Effector memory CD4-positive, alpha-beta T cell (primary cell): Measurements from ENCODE around the gene BMS1.

Experiments used
- DNase-seq, 3 donors: peaks; one replicate each; pipeline ENCODE4 v3.0.0-alpha.2; 2020
- H3K27ac ChIP-seq: 2 replicates; pipeline ENCODE4 v1.7.0; 2013; ENCODE audit warnings: mild to moderate bottlenecking, low read length, moderate library complexity; ENCODE audit not compliant: insufficient read depth, poor library complexity, severe bottlenecking
- H3K27me3 ChIP-seq: replicated peaks from 2 replicates; pipeline ENCODE4 v1.7.0; 2013; ENCODE audit warnings: mild to moderate bottlenecking, low read length; ENCODE audit not compliant: insufficient read depth, control insufficient read depth, poor library complexity, severe bottlenecking
- H3K36me3 ChIP-seq: 2 replicates; pipeline ENCODE4 v1.7.0; 2013; ENCODE audit warnings: mild to moderate bottlenecking, low read length, moderate library complexity; ENCODE audit not compliant: control insufficient read depth, insufficient read depth
- H3K4me1 ChIP-seq: 2 replicates; pipeline ENCODE4 v1.7.0; 2013; ENCODE audit warnings: low read length, mild to moderate bottlenecking; ENCODE audit not compliant: control insufficient read depth, insufficient read depth, poor library complexity, severe bottlenecking
- H3K4me3 ChIP-seq: 2 replicates; pipeline ENCODE4 v1.7.0; 2013; ENCODE audit warnings: low read length, low read depth, mild to moderate bottlenecking; ENCODE audit not compliant: insufficient read depth, poor library complexity, severe bottlenecking
- H3K9me3 ChIP-seq: 2 replicates; pipeline ENCODE4 v1.7.0; 2013; ENCODE audit warnings: mild to moderate bottlenecking, low read length, moderate library complexity; ENCODE audit not compliant: control insufficient read depth

BMS1 gene

GRCh38 chr10:42754155-42755027 is 28.2 kb upstream of the BMS1 start:
- Histone ChIP-seq H3K36me3 (no peaks in the 10 kb centered on the region), H3K27me3 (peaks cover 39% of the 10 kb centered on the region), H3K27ac (no peak overlapping the region), H3K4me3 (peak overlapping the region; percentile 61), H3K4me1 (peaks cover 22% of the 10 kb centered on the region), H3K9me3 (no peaks in the 10 kb centered on the region)
- no peak for DNase-seq

- DNase-seq: no peak
- H3K9me3 ChIP-seq: no peaks in the 10 kb centered on the region
- H3K27ac ChIP-seq: no peak overlapping the region
- peak overlapping the region; percentile 61 for H3K4me3 ChIP-seq
- H3K27me3 ChIP-seq: peaks cover 39% of the 10 kb centered on the region
- peaks cover 22% of the 10 kb centered on the region for H3K4me1 ChIP-seq
- no peaks in the 10 kb centered on the region for H3K36me3 ChIP-seq
Observed at GRCh38 chr10:42755028-42755451, 27.6 kb upstream of the BMS1 start.

- no peaks in the 10 kb centered on the region for H3K36me3 ChIP-seq
- H3K4me3 ChIP-seq: no peak overlapping the region
- H3K27me3 ChIP-seq: peaks cover 39% of the 10 kb centered on the region
- H3K9me3 ChIP-seq: no peaks in the 10 kb centered on the region
- H3K4me1 ChIP-seq: peaks cover 22% of the 10 kb centered on the region
- DNase-seq: no peak
- H3K27ac ChIP-seq: no peak overlapping the region
Observed at GRCh38 chr10:42755556-42756093, 27.0 kb upstream of the BMS1 start.

- H3K27ac ChIP-seq: no peak overlapping the region
- no peaks in the 10 kb centered on the region for H3K36me3 ChIP-seq
- no peak for DNase-seq
- no peaks in the 10 kb centered on the region for H3K4me1 ChIP-seq
- no peaks in the 10 kb centered on the region for H3K27me3 ChIP-seq
- H3K9me3 ChIP-seq: no peaks in the 10 kb centered on the region
- no peak overlapping the region for H3K4me3 ChIP-seq
Observed at GRCh38 chr10:42767906-42768305, 14.7 kb upstream of the BMS1 start.

- DNase-seq: no peak
- Histone ChIP-seq H3K27ac (no peak overlapping the region), H3K4me3 (no peak overlapping the region), H3K27me3 (no peaks in the 10 kb centered on the region), H3K36me3 (no peaks in the 10 kb centered on the region), H3K9me3 (no peaks in the 10 kb centered on the region), H3K4me1 (no peaks in the 10 kb centered on the region)
Observed at GRCh38 chr10:42768581-42769152, 13.9 kb upstream of the BMS1 start.

GRCh38 chr10:42769173-42769572 is 13.4 kb upstream of the BMS1 start:
- Histone ChIP-seq H3K27ac (no peak overlapping the region), H3K4me1 (no peaks in the 10 kb centered on the region), H3K36me3 (no peaks in the 10 kb centered on the region), H3K4me3 (no peak overlapping the region), H3K27me3 (no peaks in the 10 kb centered on the region), H3K9me3 (no peaks in the 10 kb centered on the region)
- no peak for DNase-seq

- Histone ChIP-seq H3K4me3 (no peak overlapping the region), H3K27me3 (no peaks in the 10 kb centered on the region), H3K4me1 (no peaks in the 10 kb centered on the region), H3K36me3 (no peaks in the 10 kb centered on the region), H3K9me3 (no peaks in the 10 kb centered on the region), H3K27ac (no peak overlapping the region)
- DNase-seq: no peak
Observed at GRCh38 chr10:42769673-42770072, 12.9 kb upstream of the BMS1 start.

GRCh38 chr10:42776681-42777080 is 5.9 kb upstream of the BMS1 start:
- DNase-seq: no peak
- Histone ChIP-seq H3K9me3 (no peaks in the 10 kb centered on the region), H3K27ac (no peak overlapping the region), H3K27me3 (no peaks in the 10 kb centered on the region), H3K4me1 (peaks cover 3% of the 10 kb centered on the region), H3K4me3 (no peak overlapping the region), H3K36me3 (no peaks in the 10 kb centered on the region)

- H3K9me3 ChIP-seq: no peaks in the 10 kb centered on the region
- no peak overlapping the region for H3K27ac ChIP-seq
- peaks cover 8% of the 10 kb centered on the region for H3K36me3 ChIP-seq
- no peaks in the 10 kb centered on the region for H3K27me3 ChIP-seq
- H3K4me1 ChIP-seq: peaks cover 4% of the 10 kb centered on the region
- H3K4me3 ChIP-seq: no peak overlapping the region
- no peak for DNase-seq
Observed at GRCh38 chr10:42780456-42780855, 2.1 kb upstream of the BMS1 start.

GRCh38 chr10:42781893-42782445 is 626 bp upstream of the BMS1 start:
- peak overlapping the region; percentile 90 for H3K4me3 ChIP-seq
- H3K9me3 ChIP-seq: no peaks in the 10 kb centered on the region
- no peak for DNase-seq
- peaks cover 22% of the 10 kb centered on the region for H3K36me3 ChIP-seq
- H3K4me1 ChIP-seq: peaks cover 4% of the 10 kb centered on the region
- no peaks in the 10 kb centered on the region for H3K27me3 ChIP-seq
- H3K27ac ChIP-seq: peak overlapping the region; percentile 67
